NB4 (cell line): ENCODE data around the gene PPARA.

Source experiments
- CTCF ChIP-seq: IDR thresholded peaks from one replicate; pipeline ENCODE4 v1.5.1; 2012; ENCODE audit warnings: low read depth, low read length
- MAX ChIP-seq: IDR thresholded peaks from 2 replicates; pipeline ENCODE4 v1.6.1; 2011; ENCODE audit warnings: low read depth, low read length
- MYC ChIP-seq: IDR thresholded peaks from 2 replicates; pipeline ENCODE4 v1.6.1; 2011; ENCODE audit warnings: low read depth, low read length
- POLR2A ChIP-seq: IDR thresholded peaks from 2 replicates; pipeline ENCODE4 v1.6.1; 2011; ENCODE audit warnings: mild to moderate bottlenecking; ENCODE audit not compliant: insufficient read length; ENCODE audit errors: extremely low read depth

DNA sequence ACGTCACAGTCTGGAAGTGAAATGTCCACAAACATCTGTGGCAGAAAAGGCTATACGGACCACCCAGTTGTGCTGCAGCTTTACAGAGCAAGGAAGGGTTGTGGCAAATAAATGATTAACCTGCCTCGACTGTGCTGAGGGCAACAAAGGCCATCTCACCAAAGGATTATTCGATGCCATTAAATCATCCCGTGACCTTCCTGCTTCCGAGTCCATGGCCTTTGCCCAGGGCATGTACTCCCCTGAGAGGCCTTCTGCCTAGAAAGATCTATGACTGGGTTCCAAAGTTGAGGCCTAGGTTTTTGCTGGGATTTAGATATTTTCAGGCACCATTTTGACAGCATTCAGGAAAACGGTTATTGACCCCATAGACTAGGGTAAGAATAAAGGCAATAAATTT, 90.6 kb downstream of the PPARA start:
- TF ChIP-seq CTCF (no peak), POLR2A (no peak), MYC (no peak), MAX (no peak)
